Hepatocyte (in vitro differentiated cells): ENCODE measurements around the gene ZDHHC16.

Experiments
- CTCF ChIP-seq: fragments of 200-600 bp; sonication (generic); IDR thresholded peaks from 2 replicates; pipeline ENCODE4 v1.5.1; 2016; ENCODE audit warnings: antibody characterized with exemption, mild to moderate bottlenecking; ENCODE audit not compliant: poor library complexity
- EZH2 ChIP-seq: fragments of 200-600 bp; sonication (generic); IDR thresholded peaks from 2 replicates; pipeline ENCODE4 v1.6.1; 2016; ENCODE audit warnings: antibody characterized with exemption, mild to moderate bottlenecking, borderline replicate concordance
- EZH2phosphoT487 ChIP-seq: fragments of 200-600 bp; sonication (generic); IDR thresholded peaks from one replicate; pipeline ENCODE4 v1.6.1; 2018; ENCODE audit warnings: antibody characterized with exemption, mild to moderate bottlenecking, low read depth, moderate library complexity; ENCODE audit not compliant: unreplicated experiment, severe bottlenecking

DNA sequence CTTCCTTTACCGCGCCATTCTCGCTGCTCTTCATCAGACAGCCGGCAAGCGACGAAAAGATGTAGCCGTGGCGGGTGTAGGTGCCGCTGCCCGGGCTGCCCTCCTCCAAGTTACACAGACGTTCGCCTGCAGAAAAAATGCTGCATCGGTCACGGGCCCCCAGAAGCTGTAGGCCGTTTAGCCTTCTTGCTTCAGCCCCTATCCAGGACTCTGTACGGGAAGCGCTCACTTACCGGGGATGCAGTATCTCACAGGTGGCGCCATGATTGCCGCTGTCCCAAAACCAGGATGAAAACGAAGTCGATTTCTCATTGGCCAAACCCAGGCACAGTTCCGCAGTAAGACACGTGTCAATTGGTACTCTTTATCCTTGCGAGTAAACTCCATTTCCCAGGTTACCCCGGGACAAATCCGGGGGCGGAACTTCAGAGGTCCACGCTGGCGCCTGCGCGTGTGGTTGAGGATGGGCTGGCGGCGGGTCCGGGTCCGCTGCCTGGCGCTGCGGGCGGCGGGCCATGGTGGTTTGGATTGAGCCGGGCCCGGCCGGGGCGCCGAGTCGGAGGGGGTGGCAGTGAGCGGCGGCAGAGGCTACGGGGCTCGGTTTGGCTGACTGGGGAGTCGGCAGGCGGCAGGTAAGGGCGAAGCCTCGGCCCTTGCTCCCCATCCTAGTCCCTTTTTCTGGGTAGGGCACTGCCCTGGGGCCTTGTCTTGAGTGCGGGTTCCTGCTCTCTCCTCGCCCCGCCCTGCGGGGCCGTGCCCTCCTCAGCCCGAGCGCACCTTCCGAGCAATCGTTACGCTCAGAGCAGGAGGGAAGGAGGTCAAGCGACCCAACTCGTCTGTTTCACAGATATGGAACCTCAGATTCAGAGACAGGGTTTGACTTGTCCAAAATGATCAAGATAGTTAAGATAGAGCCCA is at the start of gene ZDHHC16, which contains the start of gene EXOSC1:
- TF ChIP-seq CTCF = peak; percentile 5
- no peak for TF ChIP-seq EZH2
- no peak for TF ChIP-seq EZH2phosphoT487
